Measurements from ENCODE around the gene PPP1R18.
A peak's percentile ranks its signal among the peaks of the same experiment; 100 is the strongest.

Gene PPP1R18

DNA sequence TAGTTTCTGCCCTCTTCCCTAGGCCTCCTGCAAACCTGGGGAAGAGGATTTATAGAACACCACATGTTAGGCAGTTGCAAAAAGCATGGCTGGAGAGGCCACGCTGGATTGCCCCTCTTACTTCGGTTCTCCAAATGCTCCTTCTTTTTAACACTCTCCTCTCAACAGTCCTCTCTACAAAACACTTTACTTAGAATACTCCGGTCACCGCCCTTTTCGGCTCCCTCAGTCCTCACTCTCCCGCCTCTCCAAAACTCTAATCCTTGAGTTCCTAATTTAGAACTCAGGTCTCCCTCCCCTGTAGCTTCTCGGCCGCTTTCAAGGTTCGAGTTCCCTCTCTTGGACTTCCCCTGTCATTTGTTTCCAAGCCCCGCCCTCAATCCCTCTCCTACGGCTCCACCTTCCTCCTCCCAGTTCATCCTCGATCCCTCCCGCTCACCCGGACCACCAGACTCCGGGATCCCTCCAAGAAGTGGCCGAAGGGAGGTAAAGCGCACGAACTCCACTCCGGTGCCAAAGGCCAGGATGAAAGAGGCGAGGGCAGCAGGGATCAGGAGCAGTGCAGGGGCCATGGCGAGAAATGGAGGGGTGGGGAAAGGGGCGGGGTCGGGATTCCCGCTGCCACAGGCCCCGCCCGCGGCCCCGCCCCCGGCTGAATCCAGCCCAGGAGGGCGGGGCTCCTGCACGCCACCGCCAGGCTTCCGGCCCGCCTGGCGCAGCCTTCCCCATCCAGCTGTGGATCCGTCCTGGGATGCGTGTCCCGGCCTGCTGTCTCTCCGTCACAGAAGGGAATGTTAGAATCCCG is 4.2 kb upstream of the PPP1R18 start, which contains the start of gene NRM:
Gene NRM (minus strand): TSS at position 582 of the 805 bp plus-strand sequence. CDS start 10 bp downstream, at position 572.
- H3K4me3 ChIP-seq (ENCODE audit: low read depth, low read length): peak within 1 kb of the TSS; percentile 69
- peak; percentile 74 for DNase-seq (ENCODE audit: low read depth)
- TF ChIP-seq CTCF (conservative IDR thresholded peaks at IDR 0.05; ENCODE audit: low read depth, low read length): no peak

GRCh38 chr6:30689985-30690384 is 3.5 kb upstream of the PPP1R18 start:
- H3K4me3 ChIP-seq (ENCODE audit: low read depth, low read length): peak overlapping the region; percentile 69
- no peak for DNase-seq (ENCODE audit: low read depth)
- no peak for TF ChIP-seq CTCF (conservative IDR thresholded peaks at IDR 0.05; ENCODE audit: low read depth, low read length)

DNA sequence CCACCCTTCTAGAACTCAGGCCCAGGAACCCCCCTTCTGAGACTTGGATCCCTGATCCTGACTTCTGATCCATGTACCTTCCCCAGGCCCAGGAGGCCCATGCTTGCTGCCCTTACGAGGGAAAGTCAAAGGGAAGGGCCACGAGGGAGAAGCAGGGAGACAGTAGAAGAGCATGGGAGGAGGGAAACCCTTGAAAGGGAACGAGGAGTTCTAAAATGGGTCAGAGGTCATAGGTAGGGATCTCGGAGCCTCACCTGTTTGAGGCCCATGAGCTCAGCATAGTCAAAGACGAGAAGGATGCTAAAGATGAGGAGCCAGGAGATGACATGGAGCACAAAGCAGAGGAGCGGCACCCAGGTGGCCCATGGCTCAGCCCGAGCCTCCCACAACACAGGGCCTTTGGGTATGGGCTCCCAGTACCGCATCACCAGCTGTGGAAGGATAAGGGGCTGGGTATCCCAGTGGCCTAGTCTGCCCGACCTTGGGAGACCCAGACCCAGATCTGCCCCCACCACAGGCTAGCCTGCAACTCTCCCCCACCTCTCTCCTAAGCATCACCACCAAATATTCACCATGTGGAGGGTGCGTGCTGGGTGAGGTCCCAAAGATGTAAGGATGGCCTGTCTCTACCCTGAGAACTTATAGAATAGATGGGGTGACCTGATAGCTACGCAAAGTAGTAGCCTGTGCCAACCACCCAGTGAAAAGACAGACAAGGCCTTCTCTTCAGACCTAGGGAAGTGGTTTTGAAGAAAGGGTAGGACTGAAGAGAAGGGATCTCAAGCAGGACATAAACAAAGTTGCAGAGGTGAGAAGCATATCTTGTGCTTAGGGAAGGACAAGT is 2.8 kb upstream of the PPP1R18 start:
- H3K4me3 ChIP-seq (ENCODE audit: low read depth, low read length): no peak overlapping the region

DNA sequence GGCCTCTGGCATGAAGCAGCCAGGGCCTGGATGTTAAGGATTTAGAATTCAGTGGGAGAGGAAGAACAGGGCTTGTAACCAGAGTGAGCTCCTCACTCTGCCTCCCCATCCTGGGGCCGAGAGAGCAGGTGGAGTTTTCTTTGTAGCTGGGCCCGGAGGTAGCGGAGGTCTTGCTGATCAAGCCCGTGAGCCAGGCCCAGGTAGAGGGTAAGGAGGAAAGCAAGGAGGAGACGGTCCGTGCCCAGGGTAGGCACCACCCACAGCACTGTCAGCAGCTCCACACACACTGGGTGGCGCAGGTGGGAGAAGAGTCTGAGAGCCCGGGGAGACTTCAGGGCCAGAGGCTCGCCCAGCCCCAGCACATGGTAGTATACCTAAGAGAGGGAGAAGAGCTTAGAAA is 2.1 kb upstream of the PPP1R18 start:
- H3K4me3 ChIP-seq (ENCODE audit: low read depth, low read length): no peak overlapping the region
- TF ChIP-seq CTCF (conservative IDR thresholded peaks at IDR 0.05; ENCODE audit: low read depth, low read length): no peak
- DNase-seq (ENCODE audit: low read depth): no peak

More for the DNA sequence above, 2.8 kb upstream of the PPP1R18 start:
- no peak for DNase-seq (ENCODE audit: low read depth)
- no peak for TF ChIP-seq CTCF (conservative IDR thresholded peaks at IDR 0.05; ENCODE audit: low read depth, low read length)

GRCh38 chr6:30687659-30688431 is 1.4 kb upstream of the PPP1R18 start:
- TF ChIP-seq CTCF (conservative IDR thresholded peaks at IDR 0.05; ENCODE audit: low read depth, low read length): peak; percentile 41
- DNase-seq (ENCODE audit: low read depth): peak; percentile 48
- peak overlapping the region; percentile 89 for H3K4me3 ChIP-seq (ENCODE audit: low read depth, low read length)

DNA sequence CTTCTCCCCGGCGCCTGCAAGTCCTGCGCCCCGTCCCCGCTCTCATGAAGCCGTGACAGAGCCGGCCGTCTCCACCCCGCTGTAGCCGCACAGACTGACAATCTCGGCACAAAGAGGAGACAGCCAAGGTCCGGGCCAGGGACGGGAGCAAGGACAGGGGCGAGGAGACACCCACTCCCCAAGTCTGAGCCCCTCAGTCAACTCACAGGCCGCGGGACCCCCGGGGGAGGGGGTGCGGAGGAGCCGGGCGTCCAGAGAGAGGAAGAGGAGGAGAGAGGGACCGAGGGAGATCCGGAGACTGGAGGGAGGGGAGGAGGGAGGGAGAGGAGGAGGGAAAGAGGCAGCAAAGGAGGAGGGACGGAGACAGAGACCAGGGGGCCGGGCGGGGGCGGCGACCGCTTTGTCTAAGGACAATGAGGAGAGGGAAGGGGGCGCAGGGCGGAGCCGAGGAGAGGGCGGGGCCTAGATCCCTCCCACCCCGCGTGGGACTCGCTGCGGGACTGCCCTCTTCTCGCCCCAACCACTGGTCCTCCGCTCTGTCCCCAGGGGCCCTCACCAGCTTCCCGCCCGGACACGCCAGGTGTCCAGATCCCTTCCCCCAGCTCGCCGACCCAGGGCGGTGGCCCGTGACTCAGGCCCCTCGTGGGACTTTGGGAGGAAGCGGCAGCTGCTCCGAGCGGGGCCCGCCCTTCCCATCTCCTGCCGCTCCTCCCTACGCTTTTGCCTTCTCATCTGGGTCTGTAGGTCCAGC is 638 bp upstream of the PPP1R18 start:
- peak overlapping the region; percentile 89 for H3K4me3 ChIP-seq (ENCODE audit: low read depth, low read length)
- no peak for TF ChIP-seq CTCF (conservative IDR thresholded peaks at IDR 0.05; ENCODE audit: low read depth, low read length)
- peak; percentile 94 for DNase-seq (ENCODE audit: low read depth)

Measured in choroid plexus epithelial cell (primary cell).